HG03520 (cell line): ENCODE data around the gene SPRN.
A peak's percentile ranks its signal among the peaks of the same experiment; 100 is the strongest.
"Not testable (repeated sequence)": the region's sequence is repeated elsewhere in the genome, so short reads cannot be mapped to it uniquely, and the experiment has no call there.

Experiments
- ATAC-seq: cut with Tn5 transposase; IDR thresholded peaks from one replicate; pipeline ENCODE4 v1.9.1; 2021; ENCODE audit warnings: mild to moderate bottlenecking, moderate library complexity; ENCODE audit not compliant: unreplicated experiment

The SPRN gene

GRCh38 chr10:133388973-133389818 lies 35.2 kb downstream of the SPRN start:
- peak; percentile 89 for ATAC-seq

- ATAC-seq, result peak; percentile 2
These were observed 36.0 kb downstream of the SPRN start for GRCh38 chr10:133388236-133388972.

GRCh38 chr10:133386951-133387350 lies 37.5 kb downstream of the SPRN start:
- ATAC-seq, result not testable (repeated sequence)

GRCh38 chr10:133385214-133385613 lies 39.2 kb downstream of the SPRN start:
- no peak for ATAC-seq

- ATAC-seq, result no peak
These were observed 40.4 kb downstream of the SPRN start for GRCh38 chr10:133384071-133384470.

- ATAC-seq, result no peak
These were observed 40.9 kb downstream of the SPRN start for GRCh38 chr10:133383551-133383950.

- no peak for ATAC-seq
These were observed 43.4 kb downstream of the SPRN start for GRCh38 chr10:133381036-133381435.

GRCh38 chr10:133379801-133380666 lies 44.4 kb downstream of the SPRN start:
- ATAC-seq, result no peak

GRCh38 chr10:133379152-133379800 lies 45.1 kb downstream of the SPRN start, which contains the start of gene PAOX:
Gene PAOX (plus strand): TSS chr10:133379262. CDS start chr10:133379317, 55 bp downstream.
- ATAC-seq, result peak; percentile 48

- ATAC-seq, result peak; percentile 34
These were observed 46.0 kb downstream of the SPRN start for GRCh38 chr10:133378251-133379096.

GRCh38 chr10:133377818-133378250 lies 46.6 kb downstream of the SPRN start:
- no peak for ATAC-seq

GRCh38 chr10:133377025-133377817 lies 47.2 kb downstream of the SPRN start:
- no peak for ATAC-seq

GRCh38 chr10:133376183-133376582 lies 48.2 kb downstream of the SPRN start:
- not testable (repeated sequence) for ATAC-seq

GRCh38 chr10:133375357-133376115 lies 48.9 kb downstream of the SPRN start:
- no peak for ATAC-seq

GRCh38 chr10:133373174-133374090 lies 51.0 kb downstream of the SPRN start, which contains the start of gene ECHS1:
Gene ECHS1 (minus strand): TSS chr10:133373354. CDS start chr10:133373333, 21 bp downstream.
- peak; percentile 93 for ATAC-seq

GRCh38 chr10:133372507-133372906 lies 51.9 kb downstream of the SPRN start:
- no peak for ATAC-seq
